Smooth muscle cell (in vitro differentiated cells): ENCODE results near the gene KCND2. TPM values are rescaled to one million over a fixed set of nuclear protein-coding genes. Genes with fewer than 3 reads are reported as not detected.

ENCODE experiments used
- DNase-seq: peaks from one replicate; lab custom pipeline; 2025; ENCODE audit not compliant: unreplicated experiment; lab: John Stamatoyannopoulos, UW
- H2AFZ ChIP-seq: fragments of 200-600 bp; sonication (generic); 2 replicates; pipeline ENCODE4 v1.6.0; 2016; ENCODE audit warnings: antibody characterized with exemption, low read depth, mild to moderate bottlenecking
- H3F3A ChIP-seq: fragments of 200-600 bp; sonication (generic); 2 replicates; pipeline ENCODE4 v1.6.0; 2017; ENCODE audit warnings: antibody characterized with exemption, low read depth
- H3K27ac ChIP-seq: fragments of 200-600 bp; sonication (generic); 2 replicates; pipeline ENCODE4 v1.5.1; 2016; ENCODE audit warnings: low read depth, mild to moderate bottlenecking
- H3K27me3 ChIP-seq: fragments of 200-600 bp; sonication (generic); 2 replicates; pipeline ENCODE4 v1.6.1; 2016; ENCODE audit warnings: low read depth, mild to moderate bottlenecking
- H3K36me3 ChIP-seq: fragments of 200-600 bp; sonication (generic); 2 replicates; pipeline ENCODE4 v1.5.1; 2016; ENCODE audit warnings: low read depth
- H3K4me1 ChIP-seq: fragments of 200-600 bp; sonication (generic); 2 replicates; pipeline ENCODE4 v1.5.1; 2016; ENCODE audit warnings: low read depth
- H3K4me2 ChIP-seq: fragments of 200-600 bp; sonication (generic); 2 replicates; pipeline ENCODE4 v1.6.0; 2016; ENCODE audit warnings: mild to moderate bottlenecking
- H3K4me3 ChIP-seq: fragments of 200-600 bp; sonication (generic); 2 replicates; pipeline ENCODE4 v1.5.1; 2016; ENCODE audit warnings: mild to moderate bottlenecking
- H3K79me2 ChIP-seq: fragments of 200-600 bp; sonication (generic); 2 replicates; pipeline ENCODE4 v1.6.0; 2016; ENCODE audit warnings: low read depth, mild to moderate bottlenecking
- H3K9ac ChIP-seq: fragments of 200-600 bp; sonication (generic); 2 replicates; pipeline ENCODE4 v1.6.0; 2016; ENCODE audit warnings: low read depth
- H3K9me3 ChIP-seq: fragments of 200-600 bp; sonication (generic); replicated peaks from 2 replicates; pipeline ENCODE4 v1.5.1; 2016; ENCODE audit warnings: low read depth
- H4K20me1 ChIP-seq: fragments of 200-600 bp; sonication (generic); 2 replicates; pipeline ENCODE4 v1.6.0; 2016; ENCODE audit warnings: low read depth
- WGBS: methylation state at CpG from one replicate; pipeline ENCODE4 v1.1.7; 2016; ENCODE audit warnings: low lambda C conversion rate; 5-methylcytosine and 5-hydroxymethylcytosine counted together
- polyA plus RNA-seq: library from polyadenylated mRNA; unstranded; fragments of >200 nt; fragmentation: Nextera tagmentation; extraction: Ambion mirVana; gene quantifications from 2 replicates; pipeline ENCODE4 v1.2.1, GENCODE V29; 2016
- total RNA-seq: library from RNA; depleted of rRNA; stranded (reverse); fragments of >200 nt; gene quantifications from 2 replicates; pipeline ENCODE4 v1.2.3, GENCODE V29; 2014
- TF ChIP-seq, protein P1 (sequence below): fragments of 200-600 bp; sonication (generic); IDR thresholded peaks from 2 replicates; pipeline ENCODE4 v1.5.1; 2017; ENCODE audit warnings: borderline replicate concordance, mild to moderate bottlenecking, antibody characterized with exemption; ENCODE audit not compliant: insufficient read depth, poor library complexity, severe bottlenecking

KCND2 gene
- total and polyA plus RNA-seq, 2 experiments from 2014 or later = 1.6 to 2.9 TPM

DNA sequence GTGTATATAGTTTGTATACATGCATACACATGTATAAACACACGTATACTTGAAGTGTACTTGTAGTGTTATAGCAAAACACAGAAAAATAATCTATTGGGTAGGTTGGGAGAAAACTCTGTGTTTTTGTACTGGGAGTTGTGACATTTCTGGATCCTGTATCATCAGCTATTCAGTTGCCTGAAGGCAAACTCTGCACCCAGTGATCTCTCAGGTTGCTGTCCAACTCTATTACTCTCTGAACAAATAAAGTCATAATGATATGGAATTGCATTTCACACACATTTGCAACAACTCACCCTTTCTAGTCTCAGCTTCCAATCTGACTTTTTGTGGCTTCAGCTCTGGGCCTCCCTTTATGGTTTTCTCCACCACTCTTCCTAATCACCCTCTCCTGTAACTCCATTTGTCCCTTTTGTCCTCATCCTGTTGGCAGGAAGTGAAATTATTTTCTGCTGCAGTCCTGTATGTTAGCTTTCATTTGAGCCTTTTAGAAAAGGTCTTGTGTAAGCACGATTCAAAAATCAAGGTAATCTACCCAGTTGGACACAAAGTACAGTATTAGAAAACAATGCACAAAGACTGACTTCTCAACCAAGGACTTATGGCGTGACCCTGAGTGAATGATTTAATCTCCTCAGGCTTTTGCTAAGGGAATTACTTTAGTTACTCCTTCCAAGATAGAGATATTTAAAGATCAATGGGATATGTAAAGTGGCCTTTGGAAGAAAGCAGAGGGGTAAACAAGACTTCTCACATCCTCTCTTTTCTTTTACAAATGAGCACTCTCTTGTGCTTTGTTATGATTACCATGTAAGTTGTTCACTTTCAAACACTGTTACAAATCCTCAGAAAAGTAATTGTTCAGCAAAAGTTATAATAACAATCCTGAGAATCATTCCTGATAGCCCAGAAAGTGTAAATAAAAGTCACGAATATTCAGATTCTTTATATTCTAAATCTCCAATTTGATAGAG lies 249.1 kb downstream of the KCND2 start:
- Histone ChIP-seq H3K36me3 (no peaks in the 10 kb centered on the region), H3K4me1 (peaks cover 4% of the 10 kb centered on the region), H3K27ac (no peak overlapping the region), H3F3A (no peaks in the 10 kb centered on the region), H3K4me3 (no peak overlapping the region), H3K79me2 (no peaks in the 10 kb centered on the region), H3K9me3 (no peaks in the 10 kb centered on the region), H3K4me2 (no peak overlapping the region), H3K27me3 (no peaks in the 10 kb centered on the region), H2AFZ (no peak overlapping the region), H4K20me1 (no peaks in the 10 kb centered on the region), H3K9ac (no peak overlapping the region)
- TF ChIP-seq, protein P1, sequence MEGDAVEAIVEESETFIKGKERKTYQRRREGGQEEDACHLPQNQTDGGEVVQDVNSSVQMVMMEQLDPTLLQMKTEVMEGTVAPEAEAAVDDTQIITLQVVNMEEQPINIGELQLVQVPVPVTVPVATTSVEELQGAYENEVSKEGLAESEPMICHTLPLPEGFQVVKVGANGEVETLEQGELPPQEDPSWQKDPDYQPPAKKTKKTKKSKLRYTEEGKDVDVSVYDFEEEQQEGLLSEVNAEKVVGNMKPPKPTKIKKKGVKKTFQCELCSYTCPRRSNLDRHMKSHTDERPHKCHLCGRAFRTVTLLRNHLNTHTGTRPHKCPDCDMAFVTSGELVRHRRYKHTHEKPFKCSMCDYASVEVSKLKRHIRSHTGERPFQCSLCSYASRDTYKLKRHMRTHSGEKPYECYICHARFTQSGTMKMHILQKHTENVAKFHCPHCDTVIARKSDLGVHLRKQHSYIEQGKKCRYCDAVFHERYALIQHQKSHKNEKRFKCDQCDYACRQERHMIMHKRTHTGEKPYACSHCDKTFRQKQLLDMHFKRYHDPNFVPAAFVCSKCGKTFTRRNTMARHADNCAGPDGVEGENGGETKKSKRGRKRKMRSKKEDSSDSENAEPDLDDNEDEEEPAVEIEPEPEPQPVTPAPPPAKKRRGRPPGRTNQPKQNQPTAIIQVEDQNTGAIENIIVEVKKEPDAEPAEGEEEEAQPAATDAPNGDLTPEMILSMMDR = no peak
- WGBS = 50% methylated on average over 4 of the region's 4 CpGs
- DNase-seq = no peak

DNA sequence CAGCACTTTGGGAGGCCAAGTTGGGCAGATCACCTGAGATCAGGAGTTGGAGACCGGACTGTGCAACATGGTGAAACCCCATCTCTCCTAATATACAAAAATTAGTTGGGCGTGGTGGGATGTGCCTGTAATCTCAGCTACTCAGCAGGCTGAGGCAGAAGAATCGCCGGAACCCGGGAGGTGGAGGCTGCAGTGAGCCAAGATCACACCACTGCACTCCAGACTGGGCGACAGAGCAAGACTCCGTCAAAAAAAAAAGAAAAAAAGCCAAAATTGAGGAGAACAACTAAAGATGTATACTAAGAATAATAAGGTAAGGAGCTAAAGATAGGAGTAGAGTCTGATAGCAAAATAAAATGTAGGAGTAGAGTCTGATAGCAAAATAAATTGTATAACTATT lies 251.0 kb downstream of the KCND2 start:
- Histone ChIP-seq H4K20me1 (no peaks in the 10 kb centered on the region), H3K27me3 (no peaks in the 10 kb centered on the region), H3K9me3 (no peaks in the 10 kb centered on the region), H3K36me3 (no peaks in the 10 kb centered on the region), H3K9ac (no peak overlapping the region), H3K27ac (no peak overlapping the region), H3F3A (no peaks in the 10 kb centered on the region), H3K79me2 (no peaks in the 10 kb centered on the region), H3K4me3 (no peak overlapping the region), H3K4me2 (no peak overlapping the region), H3K4me1 (peaks cover 4% of the 10 kb centered on the region), H2AFZ (no peak overlapping the region)
- WGBS = 93% methylated on average over 7 of the region's 7 CpGs
- no peak for DNase-seq
- TF ChIP-seq, protein P1 = no peak

DNA sequence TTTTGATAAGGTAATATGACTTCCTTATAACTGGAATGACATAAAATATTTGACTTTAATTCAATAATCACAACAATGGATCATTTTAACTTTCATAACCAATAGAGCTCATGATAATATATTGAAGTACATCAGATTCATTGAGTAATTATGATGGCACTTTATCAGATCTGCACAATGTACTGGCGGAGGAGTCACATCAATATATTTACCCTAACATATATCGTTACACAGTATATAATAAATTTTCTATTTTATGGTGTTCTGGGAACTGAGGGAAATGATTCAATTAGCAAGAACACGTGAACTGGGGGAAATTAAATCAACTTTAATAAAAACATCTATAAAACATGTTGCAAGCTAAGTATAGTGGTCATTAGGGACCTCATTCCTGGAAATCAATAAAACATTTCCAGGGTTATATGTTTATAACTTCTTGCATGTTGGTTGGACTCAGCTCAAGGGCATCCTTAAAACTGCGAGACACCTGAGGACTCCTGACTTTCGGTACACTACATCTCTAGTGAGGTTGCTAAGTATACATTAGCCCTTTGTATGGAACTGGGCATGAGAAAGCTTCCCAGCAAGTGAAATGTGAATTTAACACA lies 254.0 kb downstream of the KCND2 start:
- WGBS = 92% methylated on average over 5 of the region's 5 CpGs
- Histone ChIP-seq H2AFZ (no peak overlapping the region), H3F3A (no peaks in the 10 kb centered on the region), H3K27me3 (no peaks in the 10 kb centered on the region), H3K4me1 (peaks cover 2% of the 10 kb centered on the region), H3K79me2 (no peaks in the 10 kb centered on the region), H3K4me2 (no peak overlapping the region), H3K36me3 (no peaks in the 10 kb centered on the region), H3K9me3 (no peaks in the 10 kb centered on the region), H4K20me1 (no peaks in the 10 kb centered on the region), H3K27ac (no peak overlapping the region), H3K4me3 (no peak overlapping the region), H3K9ac (no peak overlapping the region)
- TF ChIP-seq, protein P1 = no peak
- no peak for DNase-seq
